Lower lobe of right lung (tissue), 2 donors: Measurements from ENCODE around the gene NOS1AP. TPM values are rescaled to one million over a fixed set of nuclear protein-coding genes. Genes with fewer than 3 reads are reported as not detected.

Experiments
- ATAC-seq, 2 donors: fragments of 200-7000 bp; cut with Tn5 transposase; one replicate each; pipeline ENCODE4 v1.9.1; 2020 to 2022; ENCODE audit warnings: mild to moderate bottlenecking in 2 of 2, moderate library complexity in 2 of 2
- DNase-seq: peaks from one replicate; pipeline ENCODE4 v3.0.0-alpha.2; 2020
- H3K27ac ChIP-seq: fragments of 200-600 bp; one replicate; pipeline ENCODE4 v1.8.0; 2022
- H3K27me3 ChIP-seq: fragments of 200-600 bp; one replicate; pipeline ENCODE4 v1.8.0; 2022; ENCODE audit warnings: low read depth
- H3K36me3 ChIP-seq: fragments of 200-600 bp; one replicate; pipeline ENCODE4 v1.8.0; 2022; ENCODE audit warnings: mild to moderate bottlenecking
- H3K4me1 ChIP-seq: fragments of 200-600 bp; one replicate; pipeline ENCODE4 v1.8.0; 2022
- H3K4me3 ChIP-seq: fragments of 200-600 bp; one replicate; pipeline ENCODE4 v1.8.0; 2022; ENCODE audit warnings: mild to moderate bottlenecking
- H3K9me3 ChIP-seq: fragments of 200-600 bp; one replicate; pipeline ENCODE4 v1.8.0; 2022
- CTCF ChIP-seq: fragments of 200-600 bp; IDR thresholded peaks from one replicate; pipeline ENCODE4 v1.8.0; 2022; ENCODE audit warnings: antibody characterized with exemption, mild to moderate bottlenecking
- intact Hi-C: fragments of 100-400 bp; cut with DNase I; formaldehyde crosslinking; loops from one replicate; pipeline ENCODE4 v1.11.0; 2022
- total RNA-seq: library from RNA; stranded (reverse); fragmentation: NEBNext Ultra II Directional; extraction: Animal tissue kit (Norgen Biotek cat#: 25700); gene quantifications from one replicate; pipeline ENCODE4 v1.2.1, GENCODE V29; 2021
- donor health status: DM: no; HTN: yes; CAD: no; lungs with severe emphysema.

The NOS1AP gene
- total RNA-seq, 1 donor from 2014 or later: 3.6 TPM

GRCh38 chr1:162364498-162364897 is 295.0 kb downstream of the NOS1AP start:
- no peaks in the 10 kb centered on the region for H3K36me3 ChIP-seq
- H3K27me3 ChIP-seq: no peaks in the 10 kb centered on the region
- ATAC-seq (no peak), DNase-seq (no peak)
- no peak for TF ChIP-seq CTCF
- H3K4me1 ChIP-seq: no peaks in the 10 kb centered on the region
- intact Hi-C loops: no loop called here
- H3K9me3 ChIP-seq: no peaks in the 10 kb centered on the region
- no peak overlapping the region for H3K4me3 ChIP-seq
- H3K27ac ChIP-seq: no peak overlapping the region

DNA sequence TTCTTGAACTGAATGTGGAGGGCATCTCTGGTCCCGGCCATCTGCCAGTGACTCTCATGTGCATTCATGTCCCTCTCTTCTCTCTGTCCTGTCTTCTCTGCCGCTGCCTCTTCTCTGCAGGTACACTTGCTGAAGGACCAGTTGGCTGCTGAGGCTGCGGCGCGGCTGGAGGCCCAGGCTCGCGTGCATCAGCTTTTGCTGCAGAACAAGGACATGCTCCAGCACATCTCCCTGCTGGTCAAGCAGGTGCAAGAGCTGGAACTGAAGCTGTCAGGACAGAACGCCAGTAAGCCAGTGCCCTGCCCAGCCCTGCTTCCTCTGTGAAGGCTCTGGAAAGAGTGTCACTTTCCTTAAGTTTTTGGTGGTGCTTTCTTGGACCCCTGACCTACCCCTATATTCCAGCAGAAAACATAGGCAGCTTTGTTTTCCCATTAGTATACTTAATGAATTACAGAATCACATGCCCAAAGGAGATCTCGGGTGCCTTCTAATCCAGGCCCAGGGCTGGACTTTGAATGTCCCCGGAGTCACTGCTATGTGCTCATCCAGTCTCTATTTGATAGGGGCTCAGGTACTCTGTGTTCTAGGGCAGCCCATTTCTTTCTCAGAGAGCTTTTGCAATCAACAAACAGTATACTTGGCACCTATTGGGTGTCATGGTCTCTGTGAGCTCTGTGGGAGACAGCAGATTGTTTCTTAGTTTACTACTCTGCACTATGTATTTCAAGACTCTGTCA is 296.0 kb downstream of the NOS1AP start:
- H3K36me3 ChIP-seq: no peaks in the 10 kb centered on the region
- ATAC-seq (no peak), DNase-seq (no peak)
- no peaks in the 10 kb centered on the region for H3K4me1 ChIP-seq
- H3K27ac ChIP-seq: no peak overlapping the region
- H3K4me3 ChIP-seq: no peak overlapping the region
- no peaks in the 10 kb centered on the region for H3K9me3 ChIP-seq
- no peak for TF ChIP-seq CTCF
- intact Hi-C loops: no loop called here
- no peaks in the 10 kb centered on the region for H3K27me3 ChIP-seq

- H3K27me3 ChIP-seq: no peaks in the 10 kb centered on the region
- intact Hi-C loops: no loop called here
- TF ChIP-seq CTCF: no peak
- H3K27ac ChIP-seq: no peak overlapping the region
- H3K4me3 ChIP-seq: no peak overlapping the region
- DNase-seq (no peak), ATAC-seq (no peak)
- H3K36me3 ChIP-seq: no peaks in the 10 kb centered on the region
- H3K9me3 ChIP-seq: no peaks in the 10 kb centered on the region
- no peaks in the 10 kb centered on the region for H3K4me1 ChIP-seq
Observed at GRCh38 chr1:162366149-162366548, 296.7 kb downstream of the NOS1AP start.

DNA sequence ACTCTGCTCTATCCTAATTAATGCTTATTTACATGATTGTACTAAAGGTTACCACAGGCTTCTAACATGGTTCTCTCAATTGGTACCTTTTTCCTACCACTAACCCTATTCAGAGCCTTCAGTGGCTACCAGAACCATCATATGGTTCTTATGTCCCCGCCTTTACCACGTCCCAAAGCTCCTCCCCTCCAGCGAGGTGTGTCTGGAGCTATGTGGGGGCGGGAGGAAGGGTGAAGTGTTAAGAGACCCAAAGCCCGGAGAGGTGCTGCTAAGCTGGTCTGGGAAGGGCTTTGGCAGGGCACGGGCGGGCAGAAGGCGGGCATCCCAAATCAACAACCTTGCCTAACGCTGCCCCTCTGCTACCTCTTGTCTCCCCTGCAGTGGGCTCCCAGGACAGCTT is 297.2 kb downstream of the NOS1AP start:
- Histone ChIP-seq H3K9me3 (no peaks in the 10 kb centered on the region), H3K36me3 (no peaks in the 10 kb centered on the region), H3K4me3 (peak overlapping the region; percentile 19), H3K27me3 (no peaks in the 10 kb centered on the region), H3K4me1 (no peaks in the 10 kb centered on the region), H3K27ac (no peak overlapping the region)
- ATAC-seq: peak in 1 of 2 donors; percentile 25
- no peak for DNase-seq
- intact Hi-C loops: no loop called here
- TF ChIP-seq CTCF: no peak

- H3K4me1 ChIP-seq: no peaks in the 10 kb centered on the region
- H3K4me3 ChIP-seq: peak overlapping the region; percentile 19
- no peak overlapping the region for H3K27ac ChIP-seq
- no peak for TF ChIP-seq CTCF
- H3K9me3 ChIP-seq: no peaks in the 10 kb centered on the region
- intact Hi-C loops: no loop called here
- no peaks in the 10 kb centered on the region for H3K27me3 ChIP-seq
- ATAC-seq (peak in 1 of 2 donors; percentile 31), DNase-seq (no peak)
- no peaks in the 10 kb centered on the region for H3K36me3 ChIP-seq
Observed at GRCh38 chr1:162367073-162367472, 297.6 kb downstream of the NOS1AP start.
